ENCODE data around the gene TMEM51. TPM values are rescaled to one million over a fixed set of nuclear protein-coding genes. Genes with fewer than 3 reads are reported as not detected.

TMEM51 gene
- total RNA-seq, 2 donors from 2014 or later, result 0.35 TPM; not detected in 1

GRCh38 chr1:15180189-15180588, 26.6 kb downstream of the TMEM51 start:
- DNase-seq (ENCODE audit: low spot score in 2 of 2) (no peak), ATAC-seq (no peak)
- Mint-ChIP-seq H3K27ac (no peak overlapping the region), H3K36me3 (peaks cover 7 to 8% of the 10 kb centered on the region in 2 donors), H3K9me3 (peaks cover 0 to 11% of the 10 kb centered on the region in 2 donors)

GRCh38 chr1:15180945-15181523, 27.5 kb downstream of the TMEM51 start:
- Mint-ChIP-seq H3K27ac (no peak overlapping the region), H3K9me3 (peaks cover 0 to 6% of the 10 kb centered on the region in 2 donors), H3K36me3 (peaks cover 4 to 6% of the 10 kb centered on the region in 2 donors)
- ATAC-seq, result no peak
- no peak for DNase-seq (ENCODE audit: low spot score in 2 of 2)

- peaks cover 0 to under 1% of the 10 kb centered on the region in 2 donors for H3K36me3 Mint-ChIP-seq
- peaks cover 0 to under 1% of the 10 kb centered on the region in 2 donors for H3K9me3 Mint-ChIP-seq
- DNase-seq (ENCODE audit: low spot score in 2 of 2) (no peak), ATAC-seq (no peak)
- no peak overlapping the region for H3K27ac Mint-ChIP-seq
Measured at GRCh38 chr1:15181564-15181963, 28.0 kb downstream of the TMEM51 start.

GRCh38 chr1:15184436-15185241, 31.1 kb downstream of the TMEM51 start:
- no peak for ATAC-seq
- Mint-ChIP-seq H3K27ac (no peak overlapping the region), H3K9me3 (no peaks in the 10 kb centered on the region), H3K36me3 (no peaks in the 10 kb centered on the region)
- no peak for DNase-seq (ENCODE audit: low spot score in 2 of 2)

- Mint-ChIP-seq H3K27ac (no peak overlapping the region), H3K9me3 (no peaks in the 10 kb centered on the region), H3K36me3 (no peaks in the 10 kb centered on the region)
- no peak for ATAC-seq
- no peak for DNase-seq (ENCODE audit: low spot score in 2 of 2)
Measured at GRCh38 chr1:15185617-15186016, 32.1 kb downstream of the TMEM51 start.

- no peak for ATAC-seq
- Mint-ChIP-seq H3K36me3 (no peaks in the 10 kb centered on the region), H3K9me3 (no peaks in the 10 kb centered on the region), H3K27ac (no peak overlapping the region)
- DNase-seq (ENCODE audit: low spot score in 2 of 2), result no peak
Measured at GRCh38 chr1:15186073-15186845, 32.7 kb downstream of the TMEM51 start.

GRCh38 chr1:15186846-15187151, 33.3 kb downstream of the TMEM51 start:
- no peaks in the 10 kb centered on the region for H3K9me3 Mint-ChIP-seq
- ATAC-seq, result no peak
- H3K36me3 Mint-ChIP-seq, result no peaks in the 10 kb centered on the region
- H3K27ac Mint-ChIP-seq, result no peak overlapping the region
- no peak for DNase-seq (ENCODE audit: low spot score in 2 of 2)

- H3K9me3 Mint-ChIP-seq, result no peaks in the 10 kb centered on the region
- ATAC-seq, result no peak
- DNase-seq (ENCODE audit: low spot score in 2 of 2), result no peak
Measured at GRCh38 chr1:15187175-15188129, 33.9 kb downstream of the TMEM51 start.

GRCh38 chr1:15188130-15188524, 34.6 kb downstream of the TMEM51 start:
- H3K36me3 Mint-ChIP-seq, result no peaks in the 10 kb centered on the region
- H3K9me3 Mint-ChIP-seq, result no peaks in the 10 kb centered on the region
- DNase-seq (ENCODE audit: low spot score in 2 of 2), result no peak
- ATAC-seq, result no peak
- no peak overlapping the region for H3K27ac Mint-ChIP-seq

More at GRCh38 chr1:15187175-15188129, 33.9 kb downstream of the TMEM51 start:
- Mint-ChIP-seq H3K36me3 (no peaks in the 10 kb centered on the region), H3K27ac (no peak overlapping the region)

- DNase-seq (ENCODE audit: low spot score in 2 of 2) (no peak), ATAC-seq (no peak)
- no peaks in the 10 kb centered on the region for H3K36me3 Mint-ChIP-seq
- H3K9me3 Mint-ChIP-seq, result no peaks in the 10 kb centered on the region
- no peak overlapping the region for H3K27ac Mint-ChIP-seq
Measured at GRCh38 chr1:15188678-15189077, 35.1 kb downstream of the TMEM51 start.

- ATAC-seq, result no peak
- Mint-ChIP-seq H3K9me3 (no peaks in the 10 kb centered on the region), H3K27ac (no peak overlapping the region), H3K36me3 (no peaks in the 10 kb centered on the region)
- DNase-seq (ENCODE audit: low spot score in 2 of 2), result no peak
Measured at GRCh38 chr1:15189692-15190370, 36.3 kb downstream of the TMEM51 start.

- ATAC-seq (no peak), DNase-seq (ENCODE audit: low spot score in 2 of 2) (no peak)
- H3K27ac Mint-ChIP-seq, result no peak overlapping the region
- no peaks in the 10 kb centered on the region for H3K9me3 Mint-ChIP-seq
- H3K36me3 Mint-ChIP-seq, result no peaks in the 10 kb centered on the region
Measured at GRCh38 chr1:15191267-15191666, 37.7 kb downstream of the TMEM51 start.

- no peaks in the 10 kb centered on the region for H3K36me3 Mint-ChIP-seq
- DNase-seq (ENCODE audit: low spot score in 2 of 2) (no peak), ATAC-seq (no peak)
- H3K9me3 Mint-ChIP-seq, result no peaks in the 10 kb centered on the region
- no peak overlapping the region for H3K27ac Mint-ChIP-seq
Measured at GRCh38 chr1:15191770-15192169, 38.2 kb downstream of the TMEM51 start.

GRCh38 chr1:15192916-15193550, 39.5 kb downstream of the TMEM51 start:
- ATAC-seq (no peak), DNase-seq (ENCODE audit: low spot score in 2 of 2) (no peak)
- no peaks in the 10 kb centered on the region for H3K36me3 Mint-ChIP-seq
- no peaks in the 10 kb centered on the region for H3K9me3 Mint-ChIP-seq
- H3K27ac Mint-ChIP-seq, result no peak overlapping the region

GRCh38 chr1:15195420-15196052, 42.0 kb downstream of the TMEM51 start:
- H3K36me3 Mint-ChIP-seq, result no peaks in the 10 kb centered on the region
- no peak overlapping the region for H3K27ac Mint-ChIP-seq
- DNase-seq (ENCODE audit: low spot score in 2 of 2), result no peak
- ATAC-seq, result no peak
- no peaks in the 10 kb centered on the region for H3K9me3 Mint-ChIP-seq

Measured in activated naive CD4-positive, alpha-beta T cell treated with anti-CD3 and anti-CD28 coated beads, Interleukin-2, amount 50 U/mL, for 72 hours (primary cell).